ENCODE results near the gene ADAMTSL4.

The ADAMTSL4 gene

DNA sequence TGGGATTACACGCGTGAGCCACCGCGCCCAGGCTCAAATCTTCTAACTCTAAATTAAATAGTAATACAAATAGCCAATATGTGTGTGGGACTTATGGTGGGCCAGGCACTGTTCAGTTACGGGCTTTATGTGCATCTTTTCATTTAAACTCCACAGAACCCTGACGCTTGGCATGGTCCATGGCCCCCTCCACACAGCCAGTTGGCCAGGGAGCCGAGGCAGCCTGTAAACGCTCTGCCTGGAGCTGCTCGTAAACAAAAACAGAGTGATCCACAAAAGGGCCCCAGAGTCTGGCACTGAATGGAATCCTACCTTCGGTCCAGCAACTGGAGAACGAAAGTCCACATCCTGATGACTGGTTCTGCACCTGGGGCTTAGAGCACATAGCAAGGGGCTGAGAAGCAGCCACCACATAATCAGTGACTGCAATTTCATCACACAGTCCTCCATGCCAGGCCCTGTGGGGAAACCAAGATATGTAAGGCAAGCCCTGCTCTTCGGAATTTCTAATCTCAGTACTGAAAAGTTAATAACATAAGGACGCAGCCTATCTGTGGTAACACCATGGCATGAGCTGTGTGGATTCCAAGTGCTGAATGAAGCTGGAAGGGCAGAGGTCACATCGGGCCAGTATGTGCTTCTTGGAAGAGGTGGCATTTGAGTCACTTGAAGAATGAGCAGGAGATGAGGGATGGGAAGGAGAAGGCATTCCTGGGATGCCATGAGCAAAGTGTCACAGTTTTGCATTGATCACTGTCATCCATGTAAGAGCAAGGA is 13.5 kb upstream of the ADAMTSL4 start:
- DNase-seq = no peak

GRCh38 chr1:150536836-150537731 is 12.1 kb upstream of the ADAMTSL4 start:
- DNase-seq = no peak

DNA sequence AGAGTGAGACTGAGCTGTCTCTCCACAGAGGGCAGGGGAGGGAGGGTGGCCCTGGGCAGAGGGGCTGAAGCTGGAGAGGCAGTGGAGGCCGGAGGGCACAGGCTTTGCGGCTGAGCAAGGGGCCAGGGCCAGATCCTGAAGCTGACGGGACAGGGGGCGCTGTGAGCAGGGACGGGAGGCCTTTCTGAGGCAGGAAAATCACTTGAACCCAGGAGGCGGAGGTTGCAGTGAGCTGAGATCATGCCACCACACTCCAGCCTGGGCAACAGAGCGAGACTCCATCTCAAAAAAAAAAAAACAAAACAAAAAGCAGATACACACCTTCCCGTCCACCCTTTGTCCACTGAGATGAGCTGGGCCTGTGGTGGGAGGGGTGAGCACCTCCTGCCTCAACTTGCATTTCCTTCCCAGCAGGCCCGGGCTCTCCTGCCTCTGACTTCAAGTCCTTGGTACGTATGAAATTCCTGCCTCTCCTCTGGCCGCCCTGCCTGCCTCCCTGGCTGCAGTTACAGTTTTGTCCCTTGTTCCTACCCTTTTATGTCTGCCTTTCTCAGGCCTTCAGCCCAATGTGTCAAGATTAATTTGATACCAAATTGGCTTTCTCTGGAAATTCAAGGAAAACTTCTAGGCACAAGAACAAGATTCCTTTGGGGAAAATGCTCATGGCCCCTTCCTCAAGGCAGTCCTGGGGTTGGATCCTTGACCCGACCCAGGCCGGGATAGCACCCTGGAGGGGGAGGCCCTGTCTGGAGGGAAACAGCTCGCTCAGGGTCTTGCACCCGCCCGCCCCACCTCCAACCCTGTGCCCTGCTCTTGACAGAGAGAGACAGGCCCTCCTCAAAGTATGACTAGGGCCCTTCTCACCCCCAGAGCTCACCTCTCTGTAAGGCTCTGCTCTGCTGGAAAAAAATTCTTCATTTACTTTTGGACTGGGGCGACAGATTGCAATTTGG is 11.2 kb upstream of the ADAMTSL4 start:
- no peak for DNase-seq

GRCh38 chr1:150543500-150544143 is 5.6 kb upstream of the ADAMTSL4 start:
- peak; percentile 80 for DNase-seq

DNA sequence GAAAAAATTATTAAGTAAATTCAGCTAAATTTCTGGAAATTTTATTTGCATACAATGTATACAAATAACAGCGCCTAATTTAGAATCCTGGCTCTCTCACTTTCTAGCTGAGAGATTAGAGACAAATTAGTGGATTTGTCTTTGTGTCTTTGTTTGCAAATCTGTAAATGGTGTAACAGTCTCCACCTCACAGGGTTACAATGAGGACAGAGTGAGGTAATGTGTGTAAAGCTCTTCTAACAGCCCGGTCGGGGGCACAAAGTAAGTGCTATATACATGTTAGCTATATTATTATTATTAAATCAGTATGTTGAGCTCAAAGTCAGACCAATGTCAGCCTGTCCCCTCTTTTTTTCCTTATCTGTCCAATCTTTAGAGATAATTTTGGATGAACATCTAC is 5.0 kb upstream of the ADAMTSL4 start:
- peak; percentile 76 for DNase-seq

DNA sequence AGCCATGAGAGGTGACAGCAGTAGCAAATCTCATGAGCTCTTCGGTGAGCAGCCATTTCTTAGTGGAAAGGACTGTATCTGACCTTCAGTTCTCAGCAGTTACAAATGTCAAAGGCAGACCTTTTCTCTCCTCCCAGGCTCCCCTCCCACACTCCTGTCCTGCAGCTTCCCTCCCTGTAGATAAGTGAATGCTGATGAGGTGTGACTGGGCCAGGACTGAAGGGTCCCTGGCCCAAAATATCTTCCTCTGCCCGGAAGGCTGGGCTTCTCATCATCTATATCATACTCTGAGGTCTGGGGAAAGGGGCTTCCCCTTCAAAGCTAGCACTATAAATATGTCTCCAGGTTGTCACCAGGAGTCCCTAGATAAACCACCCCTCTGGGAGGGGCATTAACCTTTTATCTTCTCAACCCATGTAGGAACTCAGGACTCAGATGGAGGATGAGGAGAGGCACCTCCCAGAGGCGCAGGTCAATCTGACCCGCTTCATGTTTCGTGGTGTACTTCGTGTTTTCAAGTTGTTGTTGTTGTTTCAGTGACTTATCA is 3.6 kb upstream of the ADAMTSL4 start:
- no peak for DNase-seq

GRCh38 chr1:150546294-150546937 is 2.8 kb upstream of the ADAMTSL4 start:
- no peak for DNase-seq

DNA sequence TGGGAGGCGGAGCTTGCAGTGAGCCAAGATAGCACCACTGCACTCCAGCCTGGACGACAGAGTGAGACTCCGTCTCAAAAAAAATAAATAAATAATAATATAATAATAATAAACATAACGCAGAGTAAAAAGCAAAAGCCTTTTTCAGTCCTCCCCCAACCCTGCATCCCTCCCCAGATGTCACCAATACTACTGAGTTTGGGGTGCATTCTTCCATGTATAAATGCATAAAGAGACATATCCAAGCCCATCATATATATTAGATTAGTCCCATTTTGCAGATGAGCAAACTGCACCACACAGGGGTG is 930 bp upstream of the ADAMTSL4 start:
- no peak for DNase-seq

GRCh38 chr1:150549496-150550221 is 451 bp downstream of the ADAMTSL4 start:
- no peak for DNase-seq

DNA sequence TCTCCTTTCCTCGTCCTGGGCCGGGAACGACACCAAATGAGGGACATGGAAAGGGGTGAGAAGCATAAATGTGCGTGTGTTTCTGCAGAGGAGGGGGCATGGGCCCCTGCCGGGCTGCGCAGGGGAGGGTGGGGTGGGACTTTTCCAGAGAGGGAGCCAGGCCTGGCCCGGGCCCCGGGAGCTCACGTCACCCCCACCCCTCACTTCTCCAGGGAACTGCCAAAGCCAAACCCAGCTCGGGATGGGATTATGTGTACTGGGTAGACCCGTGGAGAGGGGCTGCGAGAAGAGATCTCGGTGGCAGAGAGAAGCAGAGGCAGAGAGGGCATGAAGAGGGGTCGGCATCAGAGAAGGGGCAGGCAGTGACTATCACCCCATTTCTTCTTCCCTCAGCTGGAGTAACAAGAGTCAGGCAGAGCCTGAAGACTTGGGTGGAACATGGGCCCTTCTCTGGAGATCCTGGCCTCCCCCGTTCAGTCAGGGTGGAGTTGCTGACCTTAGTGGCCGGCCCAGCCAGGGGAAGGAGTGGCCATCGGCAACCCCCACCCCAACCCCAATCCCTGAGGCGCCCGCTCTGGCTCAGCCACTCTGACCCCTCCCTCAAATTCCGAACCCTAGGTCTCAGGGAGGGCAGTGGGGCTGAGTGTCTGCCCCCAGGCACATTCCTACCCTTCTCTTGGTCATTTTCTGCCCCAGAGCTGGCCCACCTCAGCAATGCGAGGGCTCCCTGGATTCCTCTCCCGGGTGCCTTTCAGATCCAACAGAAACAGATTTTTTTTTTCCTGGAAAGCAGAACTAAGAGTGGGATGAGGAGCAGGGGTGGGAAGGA is 1.2 kb downstream of the ADAMTSL4 start:
- DNase-seq = no peak

- no peak for DNase-seq
Measured at GRCh38 chr1:150551051-150551783, 2.0 kb downstream of the ADAMTSL4 start.

- DNase-seq = no peak
Measured at GRCh38 chr1:150551784-150552127, 2.5 kb downstream of the ADAMTSL4 start.

DNA sequence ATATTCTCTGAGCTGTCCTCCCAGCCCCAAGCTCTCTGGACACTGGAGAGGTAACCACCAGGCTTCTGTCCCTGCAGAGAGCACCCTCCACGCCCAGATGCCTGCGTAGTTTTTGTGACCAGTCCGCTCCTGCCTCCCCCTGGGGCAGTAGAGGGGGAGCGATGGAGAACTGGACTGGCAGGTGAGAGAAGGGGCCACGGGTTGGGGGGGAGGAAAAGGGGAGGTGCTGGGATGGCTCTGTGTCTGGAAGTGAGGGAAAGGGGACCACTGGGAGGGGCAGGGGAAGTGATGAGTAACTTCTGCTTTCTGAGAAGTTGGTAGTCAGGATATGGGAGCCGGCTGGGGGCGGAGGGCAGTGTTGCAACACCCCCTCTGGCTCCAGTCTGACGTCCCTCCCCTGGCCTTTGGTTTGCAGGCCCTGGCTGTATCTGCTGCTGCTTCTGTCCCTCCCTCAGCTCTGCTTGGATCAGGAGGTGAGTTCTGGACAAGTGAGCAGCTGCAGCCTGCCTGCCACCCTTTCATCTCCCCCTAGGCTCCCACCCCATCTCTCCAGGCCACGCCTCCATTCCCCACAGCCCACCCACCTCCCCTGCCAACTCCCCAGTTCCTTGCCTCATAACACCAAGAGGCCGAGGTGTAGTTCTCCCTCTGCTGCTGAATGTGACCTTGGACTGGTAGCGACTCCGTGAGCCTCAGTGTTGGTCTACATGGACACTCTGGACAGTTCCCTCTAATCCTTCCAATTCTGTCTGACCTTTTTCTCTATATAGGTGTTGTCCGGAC is 3.1 kb downstream of the ADAMTSL4 start:
- DNase-seq = no peak

DNA sequence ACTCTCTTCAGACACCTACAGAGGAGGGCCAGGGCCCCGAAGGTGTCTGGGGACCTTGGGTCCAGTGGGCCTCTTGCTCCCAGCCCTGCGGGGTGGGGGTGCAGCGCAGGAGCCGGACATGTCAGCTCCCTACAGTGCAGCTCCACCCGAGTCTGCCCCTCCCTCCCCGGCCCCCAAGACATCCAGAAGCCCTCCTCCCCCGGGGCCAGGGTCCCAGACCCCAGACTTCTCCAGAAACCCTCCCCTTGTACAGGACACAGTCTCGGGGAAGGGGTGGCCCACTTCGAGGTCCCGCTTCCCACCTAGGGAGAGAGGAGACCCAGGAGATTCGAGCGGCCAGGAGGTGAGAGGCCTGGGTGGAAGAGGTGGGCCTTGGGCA is 3.7 kb downstream of the ADAMTSL4 start:
- DNase-seq = no peak

DNA sequence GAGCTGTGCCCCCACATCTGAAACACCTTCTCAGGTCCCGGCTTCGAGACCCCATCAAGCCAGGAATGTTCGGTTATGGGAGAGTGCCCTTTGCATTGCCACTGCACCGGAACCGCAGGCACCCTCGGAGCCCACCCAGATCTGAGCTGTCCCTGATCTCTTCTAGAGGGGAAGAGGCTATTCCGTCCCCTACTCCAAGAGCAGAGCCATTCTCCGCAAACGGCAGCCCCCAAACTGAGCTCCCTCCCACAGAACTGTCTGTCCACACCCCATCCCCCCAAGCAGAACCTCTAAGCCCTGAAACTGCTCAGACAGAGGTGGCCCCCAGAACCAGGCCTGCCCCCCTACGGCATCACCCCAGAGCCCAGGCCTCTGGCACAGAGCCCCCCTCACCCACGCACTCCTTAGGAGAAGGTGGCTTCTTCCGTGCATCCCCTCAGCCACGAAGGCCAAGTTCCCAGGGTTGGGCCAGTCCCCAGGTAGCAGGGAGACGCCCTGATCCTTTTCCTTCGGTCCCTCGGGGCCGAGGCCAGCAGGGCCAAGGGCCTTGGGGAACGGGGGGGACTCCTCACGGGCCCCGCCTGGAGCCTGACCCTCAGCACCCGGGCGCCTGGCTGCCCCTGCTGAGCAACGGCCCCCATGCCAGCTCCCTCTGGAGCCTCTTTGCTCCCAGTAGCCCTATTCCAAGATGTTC is 4.3 kb downstream of the ADAMTSL4 start:
- no peak for DNase-seq

DNA sequence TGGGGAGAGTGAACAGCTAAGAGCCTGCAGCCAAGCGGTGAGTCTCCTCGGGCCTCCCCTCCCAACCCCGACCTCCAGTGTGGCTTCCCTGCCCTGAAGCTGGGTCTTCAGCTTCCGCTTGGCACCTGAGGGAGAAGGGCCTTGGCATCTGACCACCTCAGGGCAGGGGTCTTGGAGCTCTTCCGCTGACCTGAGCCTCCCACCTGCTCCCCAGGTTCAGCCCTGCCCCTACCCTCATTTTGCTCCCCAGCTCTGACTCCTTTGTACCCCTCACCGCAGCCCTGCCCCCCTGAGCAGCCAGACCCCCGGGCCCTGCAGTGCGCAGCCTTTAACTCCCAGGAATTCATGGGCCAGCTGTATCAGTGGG is 4.9 kb downstream of the ADAMTSL4 start:
- no peak for DNase-seq

GRCh38 chr1:150555198-150555970 is 6.2 kb downstream of the ADAMTSL4 start:
- DNase-seq = no peak
